HepG2 (cell line): ENCODE data around the gene AAMP. TPM values are rescaled to one million over a fixed set of nuclear protein-coding genes. Genes with fewer than 3 reads are reported as not detected.

ENCODE experiments used
- ATAC-seq: fragments of 200-7000 bp; cut with Tn5 transposase; 3 replicates; pipeline ENCODE4 v1.9.1; 2020; ENCODE audit warnings: mild to moderate bottlenecking, moderate library complexity
- BruUV-seq: library from RNA; stranded (reverse); fragments of 400-500 nt; replicated peaks from 2 replicates; lab custom pipeline; 2021; lab: Mats Ljungman, UMichigan
- CTCF ChIA-PET: fragments of 300-600 bp; formaldehyde crosslinking; extraction: SDS; loops from one replicate; lab custom pipeline; 2021; ENCODE audit warnings: low total read pairs, inconsistent platforms, low intra/inter-chr PET ratio; lab: Yijun Ruan, JAX
- POLR2A ChIA-PET: fragments of 350-600 bp; sonication (Branson Sonifier 250); formaldehyde crosslinking; loops from one replicate; lab custom pipeline; 2020; ENCODE audit warnings: antibody characterized with exemption, inconsistent platforms; lab: Yijun Ruan, JAX
- DNase-seq: peaks from one replicate; pipeline ENCODE4 v3.0.0-alpha.2; 2015; ENCODE audit warnings: low spot score
- FAIRE-seq: peaks from 3 replicates; lab custom pipeline; 2011; peaks lifted over from hg19 to GRCh38; lab: Jason Lieb, UNC
- H2AFZ ChIP-seq: one replicate; pipeline ENCODE4 v1.6.1; 2011; ENCODE audit warnings: low read length, inconsistent platforms
- H3K27ac ChIP-seq: fragments of 300-600 bp; 3 replicates; pipeline ENCODE4 v1.8.0; 2011; ENCODE audit warnings: mixed run types, mild to moderate bottlenecking, mixed read lengths, low read length, inconsistent platforms; ENCODE audit not compliant: insufficient read depth; ENCODE audit errors: extremely low read length
- H3K27me3 ChIP-seq, 2 experiments: fragments of 200-600 bp in 1 of 2; 2 replicates in 1 of 2; 3 replicates in 1 of 2; pipeline versions ENCODE4 v1.6.0 to v1.8.0; 2011; ENCODE audit warnings: low read length in 2 of 2, mild to moderate bottlenecking in 2 of 2, moderate library complexity in 2 of 2, inconsistent platforms in 1 of 2; ENCODE audit not compliant: insufficient read depth in 2 of 2, control insufficient read depth in 1 of 2
- H3K36me3 ChIP-seq, 2 experiments: fragments of 200-600 bp in 1 of 2; replicated peaks in 1 of 2; 2 replicates in 1 of 2; 3 replicates in 1 of 2; pipeline versions ENCODE4 v1.5.1 to v1.8.0; 2011; ENCODE audit warnings: low read length in 2 of 2, inconsistent platforms in 1 of 2; ENCODE audit not compliant: insufficient read depth in 2 of 2, control insufficient read depth in 1 of 2
- H3K4me1 ChIP-seq: 2 replicates; pipeline ENCODE4 v1.5.1; 2012; ENCODE audit warnings: low read length, inconsistent platforms; ENCODE audit not compliant: insufficient read depth
- H3K4me2 ChIP-seq: 2 replicates; pipeline ENCODE4 v1.6.0; 2011; ENCODE audit warnings: low read depth, low read length, inconsistent platforms
- H3K4me3 ChIP-seq, 3 experiments: fragments of 200-600 bp in 1 of 3; sonication (generic), shearing (Covaris generic) in 1 of 3; replicated peaks in 1 of 3; 2 replicates each; pipeline ENCODE4 v1.5.1; 2011 to 2016; ENCODE audit warnings: low read length in 3 of 3, inconsistent platforms in 2 of 3, low read depth in 2 of 3, mild to moderate bottlenecking in 2 of 3, control low read depth in 1 of 3, mixed read lengths in 1 of 3; ENCODE audit not compliant: insufficient read depth in 1 of 3
- H3K79me2 ChIP-seq: one replicate; pipeline ENCODE4 v1.6.1; 2011; ENCODE audit warnings: low read length, inconsistent platforms; ENCODE audit not compliant: insufficient read depth
- H3K9ac ChIP-seq: 2 replicates; pipeline ENCODE4 v1.6.0; 2011; ENCODE audit warnings: mild to moderate bottlenecking, low read depth, low read length, inconsistent platforms; ENCODE audit not compliant: insufficient read depth
- H3K9me3 ChIP-seq: 2 replicates; pipeline ENCODE4 v1.5.1; 2012; ENCODE audit warnings: mild to moderate bottlenecking, low read length
- H4K20me1 ChIP-seq: 2 replicates; pipeline ENCODE4 v1.6.0; 2011; ENCODE audit warnings: inconsistent platforms, mild to moderate bottlenecking, low read length, moderate library complexity; ENCODE audit not compliant: insufficient read depth
- AKNA ChIP-seq: sonication (generic); formaldehyde crosslinking; IDR thresholded peaks from 2 replicates; pipeline ENCODE4 v1.4.0; 2020; ENCODE audit warnings: missing genetic modification reagents, borderline replicate concordance
- CEBPB ChIP-seq: IDR thresholded peaks from 2 replicates; pipeline ENCODE4 v1.6.1; 2011; ENCODE audit warnings: low read depth, low read length, improper control_type of control experiment, borderline replicate concordance
- FOXO4 ChIP-seq: sonication (generic); formaldehyde crosslinking; conservative IDR thresholded peaks from 2 replicates; pipeline ENCODE4 v1.8.1; 2023; ENCODE audit warnings: missing genetic modification reagents
- HNRNPH1 ChIP-seq: fragments of 200-400 bp; formaldehyde crosslinking; optimal IDR thresholded peaks from 2 replicates; pipeline ENCODE3; 2017; ENCODE audit warnings: mild to moderate bottlenecking, low read depth, low read length
- MAFF ChIP-seq: IDR thresholded peaks from 2 replicates; pipeline ENCODE4 v1.6.1; 2011; ENCODE audit warnings: low read depth, low read length, improper control_type of control experiment
- MXD1 ChIP-seq: sonication (generic); formaldehyde crosslinking; IDR thresholded peaks from 2 replicates; pipeline ENCODE4 v1.4.0; 2020; ENCODE audit warnings: mild to moderate bottlenecking, missing genetic modification reagents
- SMAD3 ChIP-seq: sonication (generic); formaldehyde crosslinking; IDR thresholded peaks from 2 replicates; pipeline ENCODE4 v1.4.0; 2020; ENCODE audit warnings: missing genetic modification reagents
- TMF1 ChIP-seq: sonication (generic); formaldehyde crosslinking; IDR thresholded peaks from 2 replicates; pipeline ENCODE4 v1.8.1; 2022; ENCODE audit warnings: low read depth, missing genetic modification reagents
- ZNF230 ChIP-seq: sonication (generic); formaldehyde crosslinking; IDR thresholded peaks from 2 replicates; pipeline ENCODE4 v1.4.0; 2020; ENCODE audit warnings: mild to moderate bottlenecking, missing genetic modification reagents
- ZNF253 ChIP-seq: sonication (generic); formaldehyde crosslinking; IDR thresholded peaks from 2 replicates; pipeline ENCODE4 v1.8.0; 2022; ENCODE audit warnings: mild to moderate bottlenecking, missing genetic modification reagents, borderline replicate concordance
- ZNF329 ChIP-seq: sonication (generic); formaldehyde crosslinking; IDR thresholded peaks from 2 replicates; pipeline ENCODE4 v1.9.0; 2021; ENCODE audit warnings: low read depth, mild to moderate bottlenecking, missing genetic modification reagents
- ZZZ3 ChIP-seq: sonication (generic); formaldehyde crosslinking; IDR thresholded peaks from 2 replicates; pipeline ENCODE4 v1.4.0; 2020; ENCODE audit warnings: missing genetic modification reagents, mild to moderate bottlenecking, borderline replicate concordance
- WGBS: methylation state at CpG from one replicate; pipeline ENCODE4 v1.1.6; 2017; ENCODE audit warnings: low lambda C conversion rate; 5-methylcytosine and 5-hydroxymethylcytosine counted together
- in situ Hi-C: cut with HindIII; loops from 2 replicates; pipeline ENCODE4 v1.10.0; 2017; ENCODE audit warnings: low pct_unique_long_range_greater_than_20kb; ENCODE audit not compliant: extremely low pct_ligation_motif_present
- intact Hi-C: fragments of 100-400 bp; cut with micrococcal nuclease; formaldehyde crosslinking; loops from one replicate; pipeline ENCODE4 v1.10.0; 2022; ENCODE audit not compliant: unreplicated experiment
- polyA plus RNA-seq, 8 experiments: library from polyadenylated mRNA; depleted of rRNA in 3 of 8; stranded (reverse) in 7 of 8; unstranded in 1 of 8; fragments of >200 nt; fragmentation: Illumina TruSeq in 4 of 8; extraction: Trizol in 4 of 8; gene quantifications; 2 replicates each; pipeline versions ENCODE4 v1.2.1 to v1.2.3, GENCODE V29; 2011 to 2016; ENCODE audit warnings: low read depth in 4 of 8, missing spikeins in 1 of 8, mixed read lengths in 1 of 8; ENCODE audit not compliant: insufficient read depth in 1 of 8
- total RNA-seq, 5 experiments: library from RNA; depleted of rRNA; stranded (reverse); fragments of >200 nt; fragmentation: Illumina TruSeq; extraction: Trizol; gene quantifications; 2 replicates each; pipeline ENCODE4 v1.2.3, GENCODE V29; 2016; ENCODE audit warnings: low read depth in 1 of 5
- TF ChIP-seq, protein P1 (sequence below): sonication (generic); formaldehyde crosslinking; IDR thresholded peaks from 2 replicates; pipeline ENCODE4 v1.8.0; 2023; ENCODE audit warnings: mild to moderate bottlenecking, missing genetic modification reagents
- TF ChIP-seq, protein P2 (sequence below): sonication (generic); formaldehyde crosslinking; IDR thresholded peaks from 2 replicates; pipeline ENCODE4 v1.4.0; 2020; ENCODE audit warnings: mild to moderate bottlenecking, missing genetic modification reagents

AAMP gene
- total and polyA plus RNA-seq, 2 of the 13 experiments (the other 11 are each of a cell fraction or from before 2014, with no cell fraction given), result 110 to 186 TPM

DNA sequence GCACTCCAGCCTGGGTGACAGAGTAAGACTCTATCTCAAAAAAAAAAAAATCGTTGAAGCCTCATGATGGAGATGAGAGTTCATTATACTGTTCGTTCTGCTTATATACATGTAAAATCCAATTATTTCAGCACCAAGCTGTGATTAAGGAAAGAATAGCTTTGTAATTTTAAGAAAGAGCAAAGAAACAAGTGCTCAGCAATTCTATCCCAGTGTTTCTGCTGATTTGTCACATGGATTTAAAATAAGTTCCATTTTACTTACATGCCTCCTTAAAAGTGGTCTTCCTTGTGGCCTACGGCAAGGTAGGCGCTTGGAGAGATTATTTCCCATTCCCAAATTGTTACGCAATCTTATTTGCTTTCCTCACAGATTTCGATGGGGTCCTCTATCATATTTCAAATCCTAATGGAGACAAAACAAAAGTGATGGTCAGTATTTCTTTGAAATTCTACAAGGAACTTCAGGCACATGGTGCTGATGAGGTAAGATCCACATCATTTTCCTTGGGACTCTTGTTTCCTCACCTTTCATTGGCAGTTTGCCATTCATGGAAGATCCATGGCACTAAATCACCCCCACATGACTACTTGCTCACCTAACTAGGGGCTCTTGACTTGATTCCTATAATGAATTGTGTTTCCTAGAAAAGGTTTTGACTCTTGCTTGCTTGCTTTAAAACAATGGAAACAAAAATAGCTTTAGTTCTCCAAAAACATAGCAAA, 41.4 kb downstream of the AAMP start:
- H3K9ac ChIP-seq, result no peak overlapping the region
- peaks cover 37% of the 10 kb centered on the region for H3K4me1 ChIP-seq
- no peak overlapping the region for H3K4me2 ChIP-seq
- peak overlapping the region; percentile 4 for H3K27ac ChIP-seq
- intact Hi-C loops (no loop called here), in situ Hi-C loops (no loop called here)
- H3K27me3 ChIP-seq, result no peaks in the 10 kb centered on the region
- BruUV-seq, result no TSS peak
- POLR2A ChIA-PET, result interaction anchor here (1.1 kb wide), 2 partner anchors 12 kb away, joined by 3 to 4 read pairs; no protein-coding TSS in a partner anchor
- 94% methylated on average over 6 of the region's 6 CpGs for WGBS
- H3K79me2 ChIP-seq, result peaks cover 17% of the 10 kb centered on the region
- H4K20me1 ChIP-seq, result no peaks in the 10 kb centered on the region
- CTCF ChIA-PET, result no interaction called here
- H2AFZ ChIP-seq, result no peak overlapping the region
- no peak overlapping the region for H3K4me3 ChIP-seq
- no peak for ATAC-seq
- FAIRE-seq, result no peak
- H3K9me3 ChIP-seq, result no peaks in the 10 kb centered on the region
- no peak for DNase-seq
- H3K36me3 ChIP-seq, result peaks cover 22 to 87% of the 10 kb centered on the region in 2 experiments
- TF ChIP-seq TMF1 (CRISPR knock-in tag) (no peak), AKNA (CRISPR knock-in tag) (no peak), MXD1 (CRISPR knock-in tag) (no peak), ZNF253 (CRISPR knock-in tag) (no peak), ZZZ3 (CRISPR knock-in tag) (no peak), MAFF (peak; percentile 69), ZNF329 (CRISPR knock-in tag) (no peak), ZNF230 (CRISPR knock-in tag) (no peak), SMAD3 (CRISPR knock-in tag) (no peak), CEBPB (peak; percentile 95), HNRNPH1 (no peak), FOXO4 (CRISPR knock-in tag) (no peak)
- TF ChIP-seq, protein P1, sequence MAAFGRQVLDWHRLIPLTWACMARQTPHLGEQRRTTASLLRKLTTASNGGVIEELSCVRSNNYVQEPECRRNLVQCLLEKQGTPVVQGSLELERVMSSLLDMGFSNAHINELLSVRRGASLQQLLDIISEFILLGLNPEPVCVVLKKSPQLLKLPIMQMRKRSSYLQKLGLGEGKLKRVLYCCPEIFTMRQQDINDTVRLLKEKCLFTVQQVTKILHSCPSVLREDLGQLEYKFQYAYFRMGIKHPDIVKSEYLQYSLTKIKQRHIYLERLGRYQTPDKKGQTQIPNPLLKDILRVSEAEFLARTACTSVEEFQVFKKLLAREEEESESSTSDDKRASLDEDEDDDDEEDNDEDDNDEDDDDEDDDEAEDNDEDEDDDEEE (CRISPR knock-in tag), result no peak
- TF ChIP-seq, protein P2, sequence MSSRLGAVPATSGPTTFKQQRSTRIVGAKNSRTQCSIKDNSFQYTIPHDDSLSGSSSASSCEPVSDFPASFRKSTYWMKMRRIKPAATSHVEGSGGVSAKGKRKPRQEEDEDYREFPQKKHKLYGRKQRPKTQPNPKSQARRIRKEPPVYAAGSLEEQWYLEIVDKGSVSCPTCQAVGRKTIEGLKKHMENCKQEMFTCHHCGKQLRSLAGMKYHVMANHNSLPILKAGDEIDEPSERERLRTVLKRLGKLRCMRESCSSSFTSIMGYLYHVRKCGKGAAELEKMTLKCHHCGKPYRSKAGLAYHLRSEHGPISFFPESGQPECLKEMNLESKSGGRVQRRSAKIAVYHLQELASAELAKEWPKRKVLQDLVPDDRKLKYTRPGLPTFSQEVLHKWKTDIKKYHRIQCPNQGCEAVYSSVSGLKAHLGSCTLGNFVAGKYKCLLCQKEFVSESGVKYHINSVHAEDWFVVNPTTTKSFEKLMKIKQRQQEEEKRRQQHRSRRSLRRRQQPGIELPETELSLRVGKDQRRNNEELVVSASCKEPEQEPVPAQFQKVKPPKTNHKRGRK (CRISPR knock-in tag), result no peak
